Activated T-helper 9 cell treated with anti-CD3 and anti-CD28 coated beads, Interleukin-2, amount 50 U/mL, for 16 hours (primary cell): Measurements from ENCODE around the gene NIPAL4.

ENCODE experiments used
- DNase-seq: peaks from one replicate; pipeline ENCODE4 v3.0.0-alpha.2; 2020; ENCODE audit warnings: low read depth

NIPAL4 gene

DNA sequence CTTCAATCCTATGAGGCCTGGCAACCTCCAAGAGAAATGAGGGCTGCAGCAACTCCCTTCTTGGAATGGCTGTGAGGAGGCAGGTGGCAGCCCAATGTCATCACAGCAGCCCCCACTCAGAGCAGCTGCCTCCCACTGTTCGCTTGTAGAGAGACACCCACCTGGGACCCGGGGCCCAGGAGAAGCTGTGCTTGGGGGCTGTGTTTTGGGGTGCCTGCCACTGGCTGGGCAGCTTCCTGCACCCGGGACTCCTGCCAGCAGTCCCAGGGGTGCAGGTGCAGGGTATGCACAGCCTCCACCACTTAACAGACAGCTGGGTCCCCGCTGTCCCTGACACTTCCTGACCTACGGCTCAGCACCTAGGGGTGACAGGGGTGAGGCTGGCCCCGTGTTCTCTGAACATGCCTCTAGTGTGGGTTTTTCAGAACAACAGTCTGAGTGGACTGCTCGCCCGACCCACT lies 26.2 kb downstream of the NIPAL4 start:
- no peak for DNase-seq

DNA sequence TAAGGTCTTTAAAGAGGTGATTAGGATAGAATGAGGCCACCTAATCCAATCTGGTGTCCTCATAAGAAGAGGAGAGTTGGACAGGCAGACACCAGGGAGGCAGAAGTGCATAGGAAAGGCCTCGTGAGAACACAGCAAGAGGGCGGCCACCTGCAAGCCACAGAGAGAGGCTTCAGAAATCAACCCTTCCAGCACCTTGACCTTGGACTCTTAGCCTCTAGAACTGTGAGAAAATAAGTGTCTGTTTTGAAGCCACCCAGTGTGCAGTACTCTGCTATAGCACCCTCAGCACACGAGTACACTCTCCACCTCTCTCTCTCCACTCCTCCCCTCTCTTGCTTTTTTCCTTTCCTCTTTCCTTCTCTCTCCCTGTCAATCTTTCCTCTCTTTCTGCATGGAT lies 26.8 kb downstream of the NIPAL4 start:
- no peak for DNase-seq

DNA sequence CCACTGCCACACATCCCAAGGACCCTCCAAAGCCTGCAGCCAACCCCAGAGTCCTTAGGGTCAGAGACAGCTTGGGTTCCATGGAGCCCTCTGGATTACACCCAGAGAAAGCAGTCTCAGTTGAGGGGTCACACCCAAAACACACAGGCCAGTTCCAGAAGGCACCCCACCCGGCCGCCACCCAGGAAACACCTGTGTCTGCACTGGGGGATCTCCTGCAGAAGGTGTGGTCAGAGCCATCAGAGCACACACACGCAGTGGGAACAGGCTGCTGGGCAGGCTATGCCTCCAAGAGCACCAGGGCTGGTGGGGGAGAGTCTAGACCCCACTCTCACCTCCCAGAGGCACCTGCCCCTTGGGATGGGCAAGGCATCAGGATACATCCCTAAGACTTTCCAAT lies 27.3 kb downstream of the NIPAL4 start:
- no peak for DNase-seq

DNA sequence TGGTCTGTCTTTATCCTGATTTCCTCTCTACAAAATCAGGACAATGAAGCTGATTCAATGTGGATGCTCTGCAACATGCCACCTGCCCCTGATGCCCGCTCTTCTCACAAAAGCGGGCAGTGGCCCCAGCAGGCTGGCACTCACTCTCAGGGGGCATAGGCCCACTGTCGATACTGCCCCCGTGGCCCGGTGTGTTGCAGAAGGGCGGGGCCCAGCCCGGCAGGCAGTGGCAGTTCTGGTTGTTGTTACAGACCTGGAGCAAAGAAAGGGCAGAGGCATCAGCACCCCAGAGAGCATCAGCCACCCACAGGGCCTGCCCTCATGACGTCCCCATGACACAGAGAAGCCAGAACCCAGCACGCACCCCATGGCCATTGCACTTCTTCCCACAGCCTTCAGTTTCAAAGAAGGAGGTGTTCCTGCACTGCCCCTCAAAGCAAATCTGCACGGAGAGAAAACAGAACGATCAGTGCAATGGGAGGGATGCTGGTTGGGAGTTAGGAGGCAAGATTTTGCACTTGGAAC lies 31.5 kb downstream of the NIPAL4 start:
- no peak for DNase-seq

DNA sequence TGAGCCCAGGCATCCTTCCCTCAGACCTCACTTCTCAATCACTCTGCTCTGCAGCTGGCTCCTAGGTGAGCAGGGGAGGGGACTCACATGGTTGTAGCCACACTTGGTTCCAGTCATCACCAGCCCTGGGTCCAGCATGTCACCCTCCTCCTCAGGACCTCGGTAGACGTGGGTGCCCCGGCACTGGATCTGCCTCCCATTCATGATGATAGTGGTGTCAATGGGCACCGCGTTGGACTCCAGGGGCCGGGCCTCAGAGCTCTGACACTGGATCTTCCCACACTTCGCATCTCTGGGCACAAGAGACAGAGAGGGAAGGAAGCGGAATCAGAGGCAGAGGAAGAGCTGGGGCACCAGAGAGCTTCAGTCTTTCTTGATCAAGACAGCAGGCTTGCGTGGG lies 32.9 kb downstream of the NIPAL4 start:
- no peak for DNase-seq

DNA sequence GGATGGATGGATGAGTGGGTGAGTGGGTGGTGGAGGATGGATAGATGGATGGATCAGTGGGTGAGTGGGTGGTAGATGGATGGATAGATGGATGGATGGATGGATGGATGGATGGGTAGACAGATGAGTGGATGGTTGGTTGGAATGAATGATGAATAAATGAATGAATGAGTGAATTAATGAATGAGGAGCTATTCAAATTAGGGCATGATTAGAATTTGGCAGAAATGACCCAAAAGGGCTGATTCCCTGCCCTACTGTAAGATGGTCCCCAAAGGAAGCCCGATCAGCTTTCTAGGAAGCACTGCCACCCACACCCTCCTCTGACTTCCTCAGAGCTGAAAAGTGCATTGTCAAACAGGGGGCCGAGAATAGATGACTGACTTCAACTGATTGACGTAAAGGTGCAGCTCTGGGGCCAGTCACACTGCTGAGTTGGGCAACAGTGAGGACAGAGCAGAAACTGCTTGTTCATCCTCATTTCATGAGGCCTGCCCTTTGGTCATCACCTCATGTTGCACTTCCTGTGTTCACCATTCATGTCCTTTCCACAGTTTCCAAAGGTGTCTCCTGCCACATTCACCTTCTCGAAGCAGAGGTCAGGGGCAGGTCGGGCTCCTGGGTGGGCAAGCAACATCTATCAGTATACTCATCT lies 34.3 kb downstream of the NIPAL4 start:
- DNase-seq, result no peak

DNA sequence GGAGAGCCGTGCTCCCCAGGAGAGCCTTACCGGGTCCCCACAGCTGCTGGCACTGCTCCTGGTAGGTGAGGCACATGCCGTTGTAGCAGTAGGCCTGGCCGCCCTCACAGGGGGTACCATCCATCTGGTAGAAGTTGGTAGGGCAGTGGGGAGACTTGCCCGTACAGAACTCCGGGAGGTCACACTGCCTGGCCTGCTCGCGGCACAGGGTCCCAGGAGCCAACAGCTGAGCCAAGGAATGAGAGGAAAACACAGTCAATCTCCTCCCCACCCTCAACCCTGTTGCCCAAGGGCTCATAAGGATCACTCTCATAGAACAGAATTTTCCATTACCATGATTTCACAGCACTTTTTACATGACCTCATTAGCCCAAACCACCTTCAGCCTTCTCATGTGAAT lies 36.9 kb downstream of the NIPAL4 start:
- DNase-seq, result no peak

DNA sequence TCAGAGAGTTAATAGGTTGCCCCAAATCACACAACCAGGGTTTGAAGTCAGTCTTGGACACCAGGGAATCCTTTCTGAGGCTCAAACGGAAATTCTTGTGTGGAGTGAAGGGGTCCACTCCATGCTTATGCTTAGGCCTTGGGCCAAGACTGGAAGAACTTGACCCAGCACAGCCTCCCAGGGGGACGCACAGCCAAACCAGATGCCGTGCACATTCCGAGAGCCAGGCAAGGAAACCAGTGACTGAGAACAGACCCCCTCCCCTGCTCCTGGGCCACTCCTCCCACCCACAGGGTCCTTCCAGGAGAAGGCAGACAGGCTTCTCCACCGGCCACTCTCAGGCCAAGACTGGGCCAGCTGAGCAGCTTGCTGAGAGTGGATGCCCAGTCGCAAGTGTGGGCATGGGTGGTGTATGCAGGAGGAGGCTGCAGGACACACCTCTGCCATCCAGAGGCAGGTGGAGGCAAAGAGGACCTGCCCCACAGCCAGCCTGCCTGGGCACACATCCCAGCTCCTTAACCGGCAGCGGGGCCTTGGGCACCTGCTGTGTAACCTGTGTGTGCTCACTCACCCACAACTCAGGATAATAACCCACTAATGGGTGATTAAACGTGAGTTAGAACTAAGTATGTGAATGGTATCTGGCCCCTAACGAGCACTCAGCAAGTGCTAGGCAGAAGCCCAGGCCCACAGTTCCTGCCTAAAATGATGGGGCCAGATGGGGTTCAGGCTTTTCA lies 38.0 kb downstream of the NIPAL4 start:
- DNase-seq, result no peak

DNA sequence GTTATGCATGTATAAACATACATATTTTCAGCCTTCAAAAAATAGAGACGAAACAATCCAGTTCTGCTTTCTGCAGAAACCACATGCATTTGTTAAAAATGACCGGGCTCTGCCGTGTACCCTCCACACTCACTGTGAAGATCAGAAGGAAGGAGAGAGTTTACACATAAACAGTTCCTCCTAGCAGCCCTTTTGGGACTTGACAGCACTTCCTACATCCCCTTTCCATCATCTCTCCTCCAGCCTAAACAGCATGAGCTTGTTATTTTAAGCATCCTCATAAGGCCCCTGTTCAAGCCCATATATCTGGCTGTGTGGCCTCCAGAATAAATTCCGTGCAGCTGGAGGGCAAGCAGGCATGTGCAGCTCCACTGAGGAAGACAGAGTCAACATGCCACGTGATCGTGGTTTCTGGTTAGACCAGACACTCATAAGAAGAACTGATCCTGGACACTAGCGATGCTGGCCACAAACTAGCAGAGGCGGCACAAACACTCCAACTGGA lies 42.2 kb downstream of the NIPAL4 start:
- DNase-seq, result no peak

DNA sequence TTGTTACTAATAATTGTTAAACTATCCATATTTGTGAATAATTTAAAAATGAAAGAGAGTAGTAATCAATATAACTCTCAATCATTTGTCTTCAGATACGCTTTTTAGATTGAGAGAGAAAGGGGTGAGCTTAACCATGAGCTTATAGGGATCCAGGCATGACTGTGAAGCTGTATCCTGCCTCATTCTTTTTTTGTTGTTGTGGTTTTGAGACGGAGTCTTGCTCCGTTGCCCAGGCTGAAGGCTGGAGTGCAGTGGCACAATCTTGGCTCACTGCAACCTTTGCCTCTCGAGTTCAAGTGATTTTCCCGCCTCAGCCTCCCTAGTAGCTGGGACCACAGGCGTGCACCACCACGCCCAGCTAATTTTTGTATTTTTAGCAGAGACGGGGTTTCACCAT lies 44.0 kb downstream of the NIPAL4 start:
- DNase-seq, result no peak

DNA sequence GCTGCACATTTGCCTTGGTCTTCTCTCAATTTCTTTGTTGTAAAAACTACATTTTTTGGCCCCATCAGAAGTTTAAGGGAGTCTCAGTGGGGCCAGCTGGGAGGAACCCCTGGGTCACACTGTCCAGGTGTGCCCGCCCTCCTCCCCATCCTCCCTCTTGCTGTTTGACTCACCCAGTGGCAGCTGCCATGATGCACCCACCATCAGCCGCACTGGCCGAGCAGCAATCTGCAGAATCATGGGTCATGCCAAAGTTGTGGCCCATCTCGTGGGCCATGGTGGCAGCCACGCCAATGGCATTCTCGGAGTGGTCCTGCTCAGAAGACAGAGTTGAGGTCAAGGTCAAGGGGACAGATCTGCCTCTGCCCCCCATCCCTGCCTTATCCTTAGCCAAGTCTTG lies 45.5 kb downstream of the NIPAL4 start:
- no peak for DNase-seq

DNA sequence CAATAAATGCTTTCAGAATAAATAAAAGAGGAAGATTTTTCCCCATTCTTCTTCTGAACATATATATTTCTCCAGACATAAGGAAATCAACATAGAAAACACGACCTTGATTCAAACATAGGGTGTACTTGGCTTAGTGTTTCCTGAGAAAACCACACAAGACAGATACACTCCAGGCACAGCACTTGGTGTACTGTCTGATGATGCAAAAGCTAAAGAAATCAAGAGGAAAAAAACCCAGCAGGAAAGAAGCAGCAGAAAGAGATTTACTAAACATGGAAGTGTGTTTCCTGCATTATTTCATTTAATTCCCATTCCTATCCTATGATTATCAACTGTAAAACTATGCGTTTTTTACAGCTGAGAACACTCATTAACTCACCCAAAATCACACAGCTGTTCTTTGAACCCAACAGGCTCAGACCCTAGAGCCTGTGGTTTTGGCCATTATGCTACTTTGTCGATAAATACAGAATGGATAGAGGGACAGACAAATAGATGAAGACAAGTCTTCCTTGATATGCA lies 46.1 kb downstream of the NIPAL4 start:
- no peak for DNase-seq

DNA sequence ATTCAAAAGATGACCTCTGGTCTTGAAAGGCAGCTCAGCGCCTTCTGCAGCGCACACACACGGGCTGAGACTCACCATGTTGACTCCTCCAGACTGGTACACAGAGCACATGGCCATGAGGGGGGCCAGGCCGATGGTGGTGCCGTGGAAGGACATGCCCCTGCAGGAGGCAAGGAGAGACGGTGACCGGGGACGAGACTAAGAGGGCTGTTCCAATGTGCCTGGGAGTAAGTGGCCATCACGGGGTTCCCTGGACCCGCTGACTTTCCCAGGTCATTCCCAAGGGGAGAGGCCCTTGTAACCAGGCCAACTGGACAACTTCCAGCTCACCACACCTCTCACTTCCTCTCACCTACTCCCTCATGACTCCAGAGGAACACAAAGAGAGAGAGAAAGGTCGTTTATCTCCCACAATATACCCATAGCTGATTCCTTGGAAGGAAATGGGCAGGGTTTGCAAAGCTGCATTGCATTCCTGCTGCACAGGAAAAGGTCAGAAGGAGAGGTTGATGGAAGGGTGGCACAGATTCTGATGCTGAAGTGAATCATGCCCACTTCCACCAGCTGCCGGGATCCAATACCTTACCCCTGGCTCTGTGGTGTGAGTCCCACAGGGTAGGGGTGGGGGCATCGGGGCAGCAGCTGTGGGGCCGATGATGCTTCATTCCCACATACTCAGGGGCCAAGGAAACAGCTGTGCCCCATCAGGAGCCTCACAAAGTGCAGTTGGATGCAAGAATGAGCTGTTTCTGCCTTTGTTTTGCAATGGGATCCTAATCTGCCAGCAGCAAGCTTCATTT lies 47.2 kb downstream of the NIPAL4 start:
- no peak for DNase-seq

DNA sequence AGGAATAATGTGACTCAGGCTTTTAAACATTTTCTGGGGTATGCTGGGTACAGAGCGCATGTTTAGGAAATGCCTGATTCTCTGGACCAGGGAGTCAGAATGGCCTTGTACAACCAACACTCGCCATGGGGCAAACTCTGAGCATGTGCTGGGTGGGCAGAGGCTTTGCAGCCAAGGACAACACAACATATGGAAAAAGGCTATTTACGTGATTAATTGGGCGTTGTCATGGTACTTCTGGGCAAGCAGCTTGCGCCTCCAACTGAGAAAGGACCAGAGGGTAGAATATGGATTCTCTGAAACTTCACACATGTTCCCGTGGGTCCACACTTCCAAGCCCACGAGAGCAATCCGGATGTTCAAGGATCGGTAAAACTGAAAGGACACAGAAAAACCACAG lies 49.1 kb downstream of the NIPAL4 start:
- no peak for DNase-seq

DNA sequence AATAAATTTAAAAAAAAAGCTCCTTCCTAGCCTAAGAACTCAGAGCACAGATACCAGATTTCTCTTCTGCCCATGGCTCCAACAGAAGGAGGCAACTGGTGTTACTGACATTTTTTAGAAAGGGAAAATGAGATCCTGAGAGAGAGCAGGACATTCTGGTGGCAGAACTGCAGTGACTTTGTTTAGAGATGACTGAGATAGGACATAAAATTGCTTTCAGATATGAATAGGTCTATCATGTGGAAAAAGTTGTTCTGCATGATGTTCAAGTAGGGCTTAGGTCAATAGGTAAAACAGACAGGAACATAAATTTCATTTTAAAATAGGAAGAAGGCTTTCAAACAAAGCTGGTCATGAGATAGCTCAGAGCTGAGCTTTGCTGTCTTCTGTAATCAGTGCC lies 49.6 kb downstream of the NIPAL4 start:
- no peak for DNase-seq

DNA sequence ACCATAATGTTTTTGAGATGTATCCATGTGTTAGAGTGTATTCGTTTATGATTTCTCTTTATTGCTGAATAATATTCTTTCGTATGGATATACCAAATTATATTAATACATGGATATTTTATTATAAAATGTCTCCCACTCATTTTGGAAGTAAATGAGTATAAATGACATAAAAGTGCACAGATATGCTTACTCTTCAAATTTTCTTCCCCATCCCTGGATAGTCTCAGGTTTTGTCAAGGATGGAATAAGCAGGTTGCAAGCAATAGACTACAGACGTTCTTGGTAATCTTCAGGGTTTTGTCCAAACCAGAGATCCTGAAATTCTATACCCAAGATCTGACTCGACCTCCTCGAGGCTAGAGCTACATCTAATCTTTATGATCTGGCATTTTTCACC lies 50.7 kb downstream of the NIPAL4 start:
- no peak for DNase-seq

DNA sequence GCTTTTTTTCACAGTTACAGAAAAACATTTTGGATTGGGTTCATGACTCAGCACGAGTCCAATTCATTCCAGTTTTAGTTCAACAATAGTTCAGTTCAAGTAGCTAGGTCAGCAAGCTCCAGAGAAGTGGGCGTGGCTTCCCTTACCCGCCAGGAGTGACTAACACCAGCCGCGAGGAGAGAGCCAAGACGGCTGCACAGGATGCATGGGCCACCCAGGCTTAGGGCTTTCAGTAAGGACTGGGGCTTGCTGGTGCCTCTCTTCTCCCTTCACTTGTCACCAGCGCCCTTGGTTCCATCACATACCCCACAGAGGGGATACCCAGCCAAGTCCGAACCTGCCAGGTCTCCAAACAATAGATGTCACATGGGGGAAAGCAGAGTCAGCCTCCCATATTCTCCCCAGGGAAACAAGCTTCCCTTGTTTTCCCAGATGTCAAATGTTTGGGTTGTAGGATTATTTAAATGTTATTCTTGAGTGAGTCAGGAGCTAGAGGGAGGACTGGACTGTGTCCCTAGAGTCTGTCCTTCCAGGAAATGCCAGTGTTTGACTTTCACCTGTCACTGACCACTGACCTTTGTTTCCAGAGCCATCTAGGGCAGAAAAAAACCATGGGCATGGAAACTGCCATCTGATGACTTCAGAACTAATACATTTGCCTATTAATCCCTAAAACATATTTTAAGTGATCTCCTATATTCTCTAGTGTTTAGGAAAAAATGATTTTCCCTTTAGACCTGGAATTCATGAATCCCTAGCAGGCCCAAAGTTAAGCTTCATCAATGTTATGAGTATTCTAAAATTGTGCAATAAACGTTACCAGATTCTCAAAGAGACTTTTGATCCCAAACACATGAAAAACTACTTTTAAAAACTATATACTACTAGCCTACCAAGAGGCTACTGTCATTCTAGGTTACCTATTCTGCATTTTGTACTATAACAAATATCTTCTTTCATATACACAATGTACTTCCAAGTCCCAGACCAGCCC lies 51.9 kb downstream of the NIPAL4 start:
- peak; percentile 30 for DNase-seq

DNA sequence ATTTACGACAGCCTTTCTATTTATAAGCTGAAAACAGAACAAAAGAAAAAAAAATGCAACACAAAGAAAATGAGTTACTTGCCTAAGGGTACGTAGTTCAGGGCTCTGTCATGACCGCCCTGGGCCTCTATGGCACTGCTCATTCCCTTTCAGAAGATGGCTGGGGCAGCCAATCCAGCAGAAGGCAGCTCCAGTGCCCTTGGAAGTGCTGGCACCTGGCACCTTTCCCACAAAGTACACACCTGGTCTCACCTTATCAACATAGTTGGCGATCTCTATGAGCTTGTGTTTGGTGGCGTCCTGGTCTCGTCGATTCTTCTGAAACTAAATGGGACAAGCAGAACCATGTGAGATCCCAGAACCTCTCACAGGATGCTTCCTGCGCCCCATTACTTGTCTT lies 53.2 kb downstream of the NIPAL4 start:
- no peak for DNase-seq

DNA sequence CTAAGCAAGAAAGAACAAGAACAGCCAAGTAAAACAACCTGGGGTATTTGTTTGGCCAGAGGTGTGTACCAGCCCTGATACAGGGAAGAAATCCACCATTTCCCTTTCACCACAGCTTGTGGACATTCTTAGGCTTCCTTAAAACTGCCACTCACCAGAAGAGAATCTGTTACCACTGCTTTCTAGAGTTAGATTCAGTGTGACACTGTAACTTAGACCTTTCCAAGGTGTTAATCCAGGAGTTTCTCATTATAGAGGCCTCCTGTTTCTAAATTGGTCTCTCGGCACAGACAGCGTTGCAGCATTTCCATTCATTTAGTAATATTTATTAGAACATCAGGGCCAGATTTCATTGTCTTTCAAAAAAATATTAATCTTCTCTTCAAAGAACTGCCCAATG lies 55.0 kb downstream of the NIPAL4 start:
- no peak for DNase-seq

DNA sequence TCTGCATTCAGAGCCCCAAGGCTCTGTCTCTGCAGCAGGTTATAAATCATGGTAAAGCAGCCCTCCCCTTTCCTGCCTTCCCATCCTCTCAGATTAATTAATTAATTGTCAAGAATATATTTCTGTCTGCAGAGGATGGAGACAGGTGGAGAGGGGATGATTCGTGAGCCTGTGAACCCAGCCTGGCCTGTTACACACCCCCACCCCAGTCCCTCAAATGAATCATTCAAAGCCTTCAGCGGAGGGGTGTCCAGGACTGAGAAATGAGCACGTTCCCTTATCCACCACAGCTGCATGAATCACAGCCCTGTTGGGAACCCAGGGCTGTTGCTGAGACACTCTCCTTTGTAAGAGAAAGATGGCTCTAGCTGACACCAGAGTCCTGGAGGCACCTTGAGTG lies 56.0 kb downstream of the NIPAL4 start:
- no peak for DNase-seq
